Activated B cell treated with CpG ODN at 0.5 μM for 24 hours (primary cell): ENCODE results near the gene PTPRD. TPM values are rescaled to one million over a fixed set of nuclear protein-coding genes. Genes with fewer than 3 reads are reported as not detected.

Source experiments
- ATAC-seq: fragments of 200-7000 bp; cut with Tn5 transposase; one replicate; pipeline ENCODE4 v1.10.0; 2021; ENCODE audit warnings: low read depth, mild to moderate bottlenecking, moderate library complexity
- CTCF ChIA-PET: fragments of 350-600 bp; sonication (Branson Sonifier 250); formaldehyde crosslinking; loops from one replicate; lab custom pipeline; 2021; ENCODE audit warnings: antibody characterized with exemption; lab: Charles Lee
- POLR2A ChIA-PET: fragments of 350-600 bp; sonication (Branson Sonifier 250); formaldehyde crosslinking; loops from one replicate; lab custom pipeline; 2021; ENCODE audit warnings: antibody characterized with exemption; lab: Charles Lee
- DNase-seq: peaks from one replicate; pipeline ENCODE4 v3.0.0; 2022
- H3K27ac Mint-ChIP-seq: one replicate; pipeline ENCODE4 v1.8.0; 2020; ENCODE audit warnings: mixed read lengths
- H3K27me3 Mint-ChIP-seq: one replicate; pipeline ENCODE4 v1.8.0; 2021; ENCODE audit warnings: mixed read lengths
- H3K36me3 Mint-ChIP-seq: one replicate; pipeline ENCODE4 v1.8.0; 2021; ENCODE audit warnings: low read depth, mixed read lengths
- H3K4me1 Mint-ChIP-seq: one replicate; pipeline ENCODE4 v1.8.0; 2021; ENCODE audit warnings: mixed read lengths
- H3K4me3 Mint-ChIP-seq: one replicate; pipeline ENCODE4 v1.8.0; 2020; ENCODE audit warnings: mild to moderate bottlenecking, mixed read lengths
- H3K9me3 Mint-ChIP-seq: one replicate; pipeline ENCODE4 v1.8.0; 2020; ENCODE audit warnings: mixed read lengths
- CTCF ChIP-seq: fragments of 200-600 bp; IDR thresholded peaks from one replicate; pipeline ENCODE4 v1.8.0; 2022; ENCODE audit warnings: antibody characterized with exemption, mild to moderate bottlenecking
- intact Hi-C: fragments of 100-400 bp; cut with micrococcal nuclease; formaldehyde crosslinking; loops from one replicate; pipeline ENCODE4 v1.15.1; 2024
- total RNA-seq: library from RNA; stranded (reverse); gene quantifications from 2 replicates; pipeline ENCODE4 v1.2.3, GENCODE V29; 2022

Gene PTPRD
- total RNA-seq, 1 donor from 2014 or later = 0.04 TPM

DNA sequence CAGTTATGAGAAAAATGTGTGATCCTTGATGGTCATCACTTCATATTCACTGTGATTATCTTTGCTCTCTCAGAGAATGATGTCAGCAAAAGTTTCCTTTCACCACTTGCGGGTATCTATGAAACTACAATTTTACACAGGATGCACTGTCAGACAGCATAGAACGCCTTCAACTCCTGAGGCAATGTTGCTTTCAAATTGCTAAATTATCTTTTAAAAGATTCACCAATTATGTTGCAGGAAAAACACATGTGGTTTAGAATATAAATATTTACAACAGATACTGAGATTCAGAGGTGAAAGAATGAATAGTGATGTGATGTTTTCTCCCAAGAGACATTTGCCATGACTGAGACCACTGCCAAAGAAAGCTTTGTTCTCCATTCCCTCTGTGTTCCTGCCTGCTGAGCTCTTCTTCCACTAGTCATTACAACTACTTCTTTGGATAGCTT is 1933.4 kb downstream of the PTPRD start:
- Mint-ChIP-seq H3K27ac (no peak overlapping the region), H3K36me3 (no peaks in the 10 kb centered on the region), H3K4me3 (no peak overlapping the region), H3K27me3 (no peaks in the 10 kb centered on the region), H3K9me3 (no peaks in the 10 kb centered on the region), H3K4me1 (no peaks in the 10 kb centered on the region)
- no peak for ATAC-seq
- POLR2A ChIA-PET = no interaction called here
- no peak for TF ChIP-seq CTCF
- intact Hi-C loops = no loop called here
- CTCF ChIA-PET = no interaction called here
- DNase-seq = no peak

GRCh38 chr9:8677741-8678140 is 1935.1 kb downstream of the PTPRD start:
- Mint-ChIP-seq H3K27ac (no peak overlapping the region), H3K27me3 (no peaks in the 10 kb centered on the region), H3K9me3 (no peaks in the 10 kb centered on the region), H3K4me3 (no peak overlapping the region), H3K4me1 (no peaks in the 10 kb centered on the region), H3K36me3 (no peaks in the 10 kb centered on the region)
- POLR2A ChIA-PET = no interaction called here
- CTCF ChIA-PET = no interaction called here
- ATAC-seq (no peak), DNase-seq (no peak)
- no peak for TF ChIP-seq CTCF
- intact Hi-C loops = no loop called here

DNA sequence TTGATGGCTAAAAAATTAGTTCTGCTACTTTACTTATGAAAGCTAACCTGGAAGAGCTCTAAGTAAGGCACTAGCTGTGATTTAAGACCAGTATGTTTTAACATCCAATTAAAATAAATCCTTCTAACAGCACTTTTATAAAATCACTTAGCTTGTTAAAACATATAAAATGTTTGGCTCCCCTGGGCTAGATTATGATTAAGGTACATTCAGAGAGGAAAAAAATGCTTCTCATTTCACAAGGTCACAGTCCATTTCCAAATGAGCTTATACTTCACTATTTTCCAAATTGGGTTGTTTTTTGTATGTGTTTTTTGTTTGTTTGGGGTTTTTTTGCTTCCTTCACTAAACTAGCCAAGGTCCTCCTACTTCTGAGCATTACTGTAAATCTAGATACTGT is 1938.3 kb downstream of the PTPRD start:
- Mint-ChIP-seq H3K9me3 (no peaks in the 10 kb centered on the region), H3K27me3 (no peaks in the 10 kb centered on the region), H3K27ac (no peak overlapping the region), H3K4me1 (no peaks in the 10 kb centered on the region), H3K4me3 (no peak overlapping the region), H3K36me3 (no peaks in the 10 kb centered on the region)
- ChIA-PET CTCF (no interaction called here), POLR2A (no interaction called here)
- intact Hi-C loops = no loop called here
- no peak for TF ChIP-seq CTCF
- DNase-seq (no peak), ATAC-seq (no peak)

- no peaks in the 10 kb centered on the region for H3K27me3 Mint-ChIP-seq
- intact Hi-C loops = no loop called here
- ATAC-seq = no peak
- DNase-seq = no peak
- H3K36me3 Mint-ChIP-seq = no peaks in the 10 kb centered on the region
- no peak overlapping the region for H3K4me3 Mint-ChIP-seq
- no peaks in the 10 kb centered on the region for H3K9me3 Mint-ChIP-seq
- no peak overlapping the region for H3K27ac Mint-ChIP-seq
- ChIA-PET CTCF (no interaction called here), POLR2A (no interaction called here)
- TF ChIP-seq CTCF = no peak
- no peaks in the 10 kb centered on the region for H3K4me1 Mint-ChIP-seq
These were observed 1939.0 kb downstream of the PTPRD start for GRCh38 chr9:8673830-8674229.

- Mint-ChIP-seq H3K27ac (no peak overlapping the region), H3K9me3 (no peaks in the 10 kb centered on the region), H3K4me1 (no peaks in the 10 kb centered on the region), H3K27me3 (no peaks in the 10 kb centered on the region), H3K4me3 (no peak overlapping the region), H3K36me3 (no peaks in the 10 kb centered on the region)
- ChIA-PET CTCF (no interaction called here), POLR2A (no interaction called here)
- intact Hi-C loops = no loop called here
- ATAC-seq (no peak), DNase-seq (no peak)
- no peak for TF ChIP-seq CTCF
These were observed 1942.1 kb downstream of the PTPRD start for GRCh38 chr9:8670751-8671150.
